ENCODE measurements around the gene USP37.

The USP37 gene

DNA sequence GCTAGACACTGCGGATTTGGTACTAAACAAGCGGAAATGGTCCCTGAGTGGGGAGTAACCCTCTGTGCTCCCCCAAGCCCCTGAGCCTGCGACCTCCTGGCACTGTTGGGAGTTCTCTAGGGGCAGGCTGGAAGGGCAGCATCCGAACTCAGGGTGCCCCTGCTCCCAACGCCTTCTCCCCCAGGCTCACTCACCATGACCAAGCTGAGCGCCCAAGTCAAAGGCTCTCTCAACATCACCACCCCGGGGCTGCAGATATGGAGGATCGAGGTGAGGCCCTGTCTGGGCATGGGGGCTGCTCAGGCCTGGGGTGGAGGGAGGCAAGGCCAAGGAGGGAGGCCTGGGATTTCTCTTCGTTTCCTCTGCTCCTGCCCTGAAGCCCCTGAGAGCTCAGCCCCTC lies 144.6 kb downstream of the USP37 start:
- no peak for TF ChIP-seq CTCF (IDR thresholded peaks at IDR 0.05)

DNA sequence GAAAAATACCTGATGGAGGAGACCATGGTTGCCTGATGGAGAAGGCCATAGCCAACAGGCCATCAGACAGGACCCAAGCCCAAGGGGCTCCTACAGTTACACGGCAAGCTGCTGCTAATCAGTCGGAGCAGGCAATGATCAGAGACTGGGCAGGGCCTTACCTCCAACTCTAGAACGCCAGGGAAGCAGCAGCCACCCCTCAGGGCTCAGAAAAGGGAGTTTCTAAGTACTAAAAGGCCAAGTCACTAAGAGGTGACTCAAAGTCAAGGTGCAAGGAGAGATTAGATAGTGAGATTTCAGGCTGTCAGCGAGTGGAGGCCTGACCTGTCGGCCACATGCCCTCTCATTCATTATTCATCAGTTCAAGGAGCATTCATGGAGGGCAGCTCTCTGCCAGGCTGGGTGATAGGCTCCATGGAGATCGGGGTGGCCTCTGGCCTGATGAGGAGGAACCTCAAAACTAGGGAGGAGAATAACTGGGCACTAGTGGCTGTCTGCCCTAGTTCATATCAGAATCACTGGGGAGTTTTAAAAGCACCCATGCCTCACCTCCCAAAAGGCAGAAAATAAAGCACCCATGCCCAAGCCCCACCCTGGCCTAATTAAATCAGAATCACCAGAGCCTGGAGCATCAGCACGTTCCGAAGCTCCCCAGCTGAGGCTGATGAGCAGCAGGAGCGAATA lies 145.6 kb downstream of the USP37 start:
- TF ChIP-seq CTCF (IDR thresholded peaks at IDR 0.05), result no peak

DNA sequence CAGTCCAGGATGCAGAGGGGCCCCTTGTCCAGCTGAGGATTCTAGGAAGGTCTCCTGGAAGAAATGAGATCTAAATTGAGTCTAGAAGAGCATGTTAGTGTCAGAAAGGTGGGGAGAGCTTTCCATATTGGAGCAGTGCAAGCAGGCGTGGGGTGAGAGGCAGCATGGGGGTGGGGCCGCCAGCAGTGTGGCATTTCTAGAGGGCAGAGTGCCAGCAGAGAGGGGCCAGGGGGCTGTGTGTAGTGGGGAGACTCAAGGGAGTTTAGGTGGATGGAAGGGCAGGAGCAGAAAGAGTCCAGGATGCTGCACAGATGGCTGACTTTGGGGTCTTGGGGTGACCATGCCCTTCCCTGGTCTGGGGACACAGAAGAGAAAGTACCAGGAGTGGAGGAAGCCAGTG lies 147.1 kb downstream of the USP37 start:
- TF ChIP-seq CTCF (IDR thresholded peaks at IDR 0.05), result no peak

GRCh38 chr2:218419630-218420216 lies 148.4 kb downstream of the USP37 start:
- no peak for TF ChIP-seq CTCF (IDR thresholded peaks at IDR 0.05)

DNA sequence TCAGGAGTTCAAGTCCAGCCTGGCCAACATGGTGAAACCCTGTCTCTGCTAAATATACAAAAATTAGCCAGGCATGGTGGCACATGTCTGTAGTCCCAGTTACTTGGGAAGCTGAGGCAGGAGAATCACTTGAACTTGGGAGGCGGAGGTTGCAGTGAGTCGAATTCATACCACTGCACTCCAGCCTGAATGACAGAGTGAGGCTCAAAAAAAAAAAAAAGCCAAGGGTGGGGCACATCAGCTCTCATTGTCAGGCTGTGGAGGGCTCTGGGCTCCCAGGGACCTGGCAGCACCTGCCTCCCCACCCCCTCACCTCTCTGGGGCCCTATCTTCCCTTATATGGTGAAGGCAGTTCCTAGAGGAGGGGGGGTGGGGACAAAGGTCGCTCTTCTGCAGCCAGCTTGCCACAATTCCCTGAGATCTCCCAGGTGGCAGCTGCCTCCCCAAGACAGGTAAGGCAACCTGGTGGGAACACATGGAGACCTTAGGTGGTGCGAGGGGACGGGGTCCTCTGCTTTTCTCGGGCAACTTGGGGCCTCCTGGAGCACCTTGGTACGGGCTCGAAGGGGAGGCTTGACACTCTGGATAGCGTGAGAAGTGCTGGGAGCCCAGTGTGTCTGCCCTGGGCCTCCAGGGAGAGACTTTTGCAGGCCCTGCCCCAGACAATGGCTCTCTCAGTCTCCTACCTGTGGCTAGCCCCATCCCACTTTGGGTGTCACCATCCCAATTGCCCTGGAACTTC lies 149.3 kb downstream of the USP37 start, which contains the start of gene VIL1:
VIL1 (plus strand) TSS at position 407 of the 742 bp plus-strand sequence. CDS start 4,656 bp downstream, outside the sequence.
- TF ChIP-seq CTCF (IDR thresholded peaks at IDR 0.05), result no peak

GRCh38 chr2:218418321-218418716 lies 149.8 kb downstream of the USP37 start:
- no peak for TF ChIP-seq CTCF (IDR thresholded peaks at IDR 0.05)

GRCh38 chr2:218407717-218408116 lies 160.4 kb downstream of the USP37 start:
- no peak for TF ChIP-seq CTCF (IDR thresholded peaks at IDR 0.05)
